GM12873 (cell line): ENCODE results near the gene IFIT5.
A peak's percentile ranks its signal among the peaks of the same experiment; 100 is the strongest.

ENCODE experiments used
- TF ChIP-seq, protein P1 (sequence below): IDR thresholded peaks from 2 replicates; pipeline ENCODE4 v1.5.1; 2012; ENCODE audit warnings: low read depth, mild to moderate bottlenecking, moderate library complexity, low read length, control low read depth; ENCODE audit not compliant: insufficient read depth; ENCODE audit errors: missing control alignments

IFIT5 gene

DNA sequence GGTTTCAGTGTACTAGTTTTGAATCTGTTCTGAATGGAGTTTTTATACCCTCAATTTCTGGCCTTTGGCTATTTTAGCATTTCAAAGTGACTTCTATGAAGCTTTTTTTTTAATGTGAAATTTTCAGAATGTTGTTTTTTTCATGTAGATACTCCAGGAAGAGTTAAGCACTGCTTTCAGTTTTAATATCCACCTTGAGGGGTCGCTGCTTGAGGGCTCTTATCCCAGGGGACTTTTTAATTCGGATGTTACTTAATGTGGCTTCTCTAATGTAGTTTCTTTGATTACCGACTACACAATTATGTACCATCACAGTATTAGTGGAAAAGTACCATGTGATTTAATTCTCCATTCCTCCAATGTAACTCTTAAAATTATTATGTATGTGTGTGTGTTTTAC is 5.2 kb downstream of the IFIT5 start:
- TF ChIP-seq, protein P1, sequence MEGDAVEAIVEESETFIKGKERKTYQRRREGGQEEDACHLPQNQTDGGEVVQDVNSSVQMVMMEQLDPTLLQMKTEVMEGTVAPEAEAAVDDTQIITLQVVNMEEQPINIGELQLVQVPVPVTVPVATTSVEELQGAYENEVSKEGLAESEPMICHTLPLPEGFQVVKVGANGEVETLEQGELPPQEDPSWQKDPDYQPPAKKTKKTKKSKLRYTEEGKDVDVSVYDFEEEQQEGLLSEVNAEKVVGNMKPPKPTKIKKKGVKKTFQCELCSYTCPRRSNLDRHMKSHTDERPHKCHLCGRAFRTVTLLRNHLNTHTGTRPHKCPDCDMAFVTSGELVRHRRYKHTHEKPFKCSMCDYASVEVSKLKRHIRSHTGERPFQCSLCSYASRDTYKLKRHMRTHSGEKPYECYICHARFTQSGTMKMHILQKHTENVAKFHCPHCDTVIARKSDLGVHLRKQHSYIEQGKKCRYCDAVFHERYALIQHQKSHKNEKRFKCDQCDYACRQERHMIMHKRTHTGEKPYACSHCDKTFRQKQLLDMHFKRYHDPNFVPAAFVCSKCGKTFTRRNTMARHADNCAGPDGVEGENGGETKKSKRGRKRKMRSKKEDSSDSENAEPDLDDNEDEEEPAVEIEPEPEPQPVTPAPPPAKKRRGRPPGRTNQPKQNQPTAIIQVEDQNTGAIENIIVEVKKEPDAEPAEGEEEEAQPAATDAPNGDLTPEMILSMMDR: peak; percentile 54

DNA sequence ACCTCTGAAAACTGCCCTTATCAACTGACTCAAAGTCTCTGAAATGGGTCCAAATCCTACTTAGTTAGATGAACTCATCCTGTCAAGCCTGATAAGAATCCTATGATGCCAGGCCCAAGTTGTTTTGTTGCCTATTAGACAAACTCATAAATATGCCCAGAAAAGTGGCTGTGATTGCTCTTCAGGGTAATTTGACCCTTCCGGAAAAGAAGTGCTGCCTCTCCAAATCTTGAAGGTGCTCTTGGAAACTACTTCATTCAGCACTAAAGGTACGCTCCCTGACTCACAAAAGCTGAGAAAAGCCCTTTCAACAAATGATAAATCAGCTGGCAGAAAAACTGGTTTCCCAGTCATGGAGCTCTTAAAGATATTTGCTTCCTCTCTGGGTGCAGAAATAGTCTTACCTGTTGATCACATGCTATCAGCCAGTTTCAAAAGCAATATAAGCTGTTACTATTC is 6.7 kb downstream of the IFIT5 start:
- TF ChIP-seq, protein P1: no peak

DNA sequence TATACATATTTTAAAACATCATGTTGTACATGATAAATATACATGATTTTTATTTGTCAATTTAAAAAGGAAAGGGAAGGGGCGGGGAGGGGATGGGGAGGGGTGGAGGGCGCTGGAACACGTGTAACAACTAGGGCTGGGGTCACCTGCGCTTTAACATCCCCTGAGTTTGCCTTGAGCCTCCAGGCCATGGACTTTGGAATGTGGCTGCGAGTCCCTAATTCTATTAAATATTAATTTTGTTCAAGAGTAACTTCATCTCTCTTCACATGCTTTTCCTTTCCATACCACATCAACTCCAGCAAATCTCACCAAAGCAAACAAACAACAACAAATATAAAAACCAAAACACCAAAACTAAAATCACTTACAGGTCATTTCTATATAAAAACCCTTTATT is 10.6 kb downstream of the IFIT5 start:
- TF ChIP-seq, protein P1: no peak

DNA sequence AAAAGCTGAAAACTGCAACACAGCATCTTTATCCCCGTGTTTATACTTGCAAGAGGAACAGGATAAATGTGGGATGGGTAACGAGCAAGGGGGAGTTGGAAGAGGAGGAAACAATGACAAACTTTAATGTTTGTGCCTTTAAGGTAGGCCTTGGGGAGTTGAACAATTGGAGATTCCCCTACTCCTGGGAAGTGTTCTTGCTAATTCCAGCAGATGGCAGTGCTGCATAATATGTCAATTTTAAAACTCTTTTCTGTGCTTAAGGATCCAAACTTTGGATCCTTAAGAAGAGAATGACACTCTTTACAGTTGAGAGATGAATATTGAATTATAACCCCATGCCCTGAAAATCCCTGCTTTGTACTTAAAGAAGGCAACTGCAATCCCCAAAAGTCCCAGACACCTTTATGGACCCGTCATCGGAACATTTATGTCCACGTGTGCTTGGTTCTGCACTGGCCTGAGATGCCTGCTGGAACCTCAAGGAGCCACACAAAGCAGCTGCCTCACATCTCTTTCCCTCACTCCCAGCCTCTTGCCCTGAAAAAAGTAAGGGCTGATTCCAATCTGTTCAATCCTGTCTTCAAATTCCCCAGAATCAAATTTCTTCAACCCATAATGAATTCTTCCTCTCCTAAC is 12.0 kb downstream of the IFIT5 start:
- TF ChIP-seq, protein P1: peak; percentile 77

DNA sequence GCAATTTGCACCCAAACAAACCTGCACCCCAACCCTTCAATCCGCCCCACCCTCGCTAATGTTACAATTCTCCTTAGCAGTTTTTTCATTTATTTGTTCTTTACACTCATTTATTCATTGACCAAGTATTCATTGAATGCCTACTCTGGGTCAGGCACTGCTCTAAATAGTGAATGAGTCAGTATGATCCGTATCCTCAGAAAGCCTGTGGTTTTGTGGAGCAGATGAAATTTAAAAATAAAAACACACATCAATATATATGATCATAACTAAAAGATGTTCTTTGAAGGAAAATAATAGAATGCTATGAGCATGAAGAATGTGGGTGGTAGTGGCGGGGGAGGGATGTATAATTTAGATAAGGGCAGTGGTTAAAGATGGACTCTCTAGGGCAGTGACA is 13.3 kb downstream of the IFIT5 start:
- TF ChIP-seq, protein P1: no peak

DNA sequence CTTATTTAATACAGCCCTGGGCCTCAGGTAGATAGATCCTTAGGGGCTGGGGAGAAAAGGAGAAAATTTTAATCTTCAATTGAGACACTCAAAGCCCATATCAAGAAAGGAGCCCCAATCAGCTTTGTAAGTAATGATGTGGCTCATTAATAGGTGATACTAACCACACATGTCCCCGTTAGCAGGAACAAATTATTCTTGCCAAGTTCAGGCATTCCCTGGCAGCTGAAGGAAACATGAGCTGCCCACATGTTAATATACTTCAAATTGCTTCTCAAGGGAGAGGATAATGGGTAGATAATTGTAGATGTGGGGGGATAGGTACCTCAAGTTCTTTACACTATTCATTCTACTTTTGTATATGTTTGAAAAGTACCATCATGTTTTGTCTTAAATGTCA is 14.5 kb downstream of the IFIT5 start:
- TF ChIP-seq, protein P1: no peak

DNA sequence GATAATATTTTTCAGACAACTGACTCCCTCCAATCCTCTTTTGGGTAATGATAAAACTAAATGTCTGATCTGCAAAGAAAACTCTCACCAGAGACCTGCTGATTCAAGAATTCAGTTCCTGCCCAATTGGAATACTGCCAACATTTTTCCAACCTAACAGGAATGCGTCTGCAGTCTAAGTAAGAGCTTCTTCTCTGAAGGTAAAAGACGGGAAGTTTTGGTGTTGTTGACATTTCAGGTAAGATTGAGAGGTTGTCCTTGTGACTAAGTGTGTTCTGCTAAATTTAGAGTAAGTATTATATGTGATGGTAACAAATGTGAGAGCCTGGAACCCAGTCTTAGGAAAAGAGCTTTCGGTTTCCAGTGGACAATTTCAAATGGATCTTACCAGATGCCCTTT is 17.6 kb downstream of the IFIT5 start:
- TF ChIP-seq, protein P1: no peak

DNA sequence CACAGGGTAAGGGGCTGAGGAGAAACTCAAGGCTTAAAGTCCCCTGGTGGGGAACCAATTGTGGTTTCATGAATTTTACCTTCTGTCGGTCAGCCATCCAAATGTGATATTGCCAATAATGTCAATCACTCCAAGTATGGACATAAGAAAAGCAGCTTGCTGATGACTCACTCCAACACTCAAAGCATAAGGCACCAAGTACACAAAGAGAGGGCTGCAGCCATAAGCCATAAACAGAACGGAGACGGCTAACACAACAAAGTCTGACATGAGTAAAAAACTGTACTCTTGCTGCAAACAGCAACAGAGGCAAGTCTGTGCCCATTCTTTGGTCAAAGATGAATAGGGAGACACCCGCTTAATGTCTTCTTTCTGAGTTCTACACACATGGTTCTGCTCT is 24.2 kb downstream of the IFIT5 start:
- TF ChIP-seq, protein P1: no peak
